CD4-positive, alpha-beta T cell treated with Interleukin-4 for 4 hours (primary cell): ENCODE measurements around the gene FOXP2.
"Not testable (repeated sequence)": the region's sequence is repeated elsewhere in the genome, so short reads cannot be mapped to it uniquely, and the experiment has no call there.

Experiments used
- DNase-seq: peaks from one replicate; pipeline ENCODE4 v3.0.0-alpha.2; 2020

FOXP2 gene

GRCh38 chr7:114422507-114423501, 8.2 kb downstream of the FOXP2 start:
- no peak for DNase-seq

- DNase-seq: no peak
Observed at GRCh38 chr7:114426382-114426781, 11.8 kb downstream of the FOXP2 start.

GRCh38 chr7:114426824-114427223, 12.2 kb downstream of the FOXP2 start:
- DNase-seq: no peak

- no peak for DNase-seq
Observed at GRCh38 chr7:114428211-114428610, 13.6 kb downstream of the FOXP2 start.

GRCh38 chr7:114431189-114431588, 16.6 kb downstream of the FOXP2 start:
- no peak for DNase-seq

- DNase-seq: no peak
Observed at GRCh38 chr7:114432061-114432460, 17.4 kb downstream of the FOXP2 start.

- no peak for DNase-seq
Observed at GRCh38 chr7:114432703-114433102, 18.1 kb downstream of the FOXP2 start.

GRCh38 chr7:114439581-114439980, 25.0 kb downstream of the FOXP2 start:
- DNase-seq: no peak

GRCh38 chr7:114440927-114441326, 26.3 kb downstream of the FOXP2 start:
- DNase-seq: not testable (repeated sequence)

GRCh38 chr7:114444196-114444595, 29.6 kb downstream of the FOXP2 start:
- no peak for DNase-seq

- DNase-seq: no peak
Observed at GRCh38 chr7:114450431-114450830, 35.8 kb downstream of the FOXP2 start.

GRCh38 chr7:114459574-114459973, 45.0 kb downstream of the FOXP2 start:
- DNase-seq: no peak

GRCh38 chr7:114460021-114460420, 45.4 kb downstream of the FOXP2 start:
- no peak for DNase-seq

GRCh38 chr7:114466917-114467316, 52.3 kb downstream of the FOXP2 start:
- no peak for DNase-seq

GRCh38 chr7:114468844-114469243, 54.2 kb downstream of the FOXP2 start:
- no peak for DNase-seq

GRCh38 chr7:114472896-114473512, 58.4 kb downstream of the FOXP2 start:
- no peak for DNase-seq

GRCh38 chr7:114478384-114478783, 63.8 kb downstream of the FOXP2 start:
- DNase-seq: no peak

- no peak for DNase-seq
Observed at GRCh38 chr7:114481999-114482398, 67.4 kb downstream of the FOXP2 start.

GRCh38 chr7:114484226-114484625, 69.6 kb downstream of the FOXP2 start:
- DNase-seq: no peak

GRCh38 chr7:114487174-114487573, 72.6 kb downstream of the FOXP2 start:
- no peak for DNase-seq

- DNase-seq: no peak
Observed at GRCh38 chr7:114488696-114489095, 74.1 kb downstream of the FOXP2 start.

GRCh38 chr7:114497491-114497890, 82.9 kb downstream of the FOXP2 start:
- DNase-seq: not testable (repeated sequence)

GRCh38 chr7:114502454-114503254, 88.0 kb downstream of the FOXP2 start:
- DNase-seq: no peak
